GM19035 (cell line): ENCODE measurements around the gene R3HDML.

Experiments used
- ATAC-seq: cut with Tn5 transposase; IDR thresholded peaks from one replicate; pipeline ENCODE4 v1.9.1; 2021; ENCODE audit not compliant: unreplicated experiment

R3HDML gene

DNA sequence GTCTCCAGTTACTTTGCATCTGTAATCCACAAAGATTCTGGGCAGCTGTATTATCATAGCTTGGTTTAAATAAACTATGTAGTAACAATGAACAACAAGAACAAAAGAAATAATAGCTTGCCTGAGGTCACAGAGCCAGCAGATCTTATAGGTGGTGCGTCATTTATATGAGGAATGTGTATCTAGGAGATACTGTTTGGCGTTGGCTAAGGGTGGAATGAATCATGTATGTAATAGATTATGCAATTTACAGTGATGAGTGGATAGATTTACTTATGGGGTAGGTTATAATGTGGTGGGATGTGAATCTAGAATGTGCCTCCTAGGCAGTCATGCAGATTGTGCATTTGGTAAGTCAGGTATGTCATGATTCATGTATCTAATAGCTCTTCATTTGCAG, 61.5 kb downstream of the R3HDML start:
- no peak for ATAC-seq

DNA sequence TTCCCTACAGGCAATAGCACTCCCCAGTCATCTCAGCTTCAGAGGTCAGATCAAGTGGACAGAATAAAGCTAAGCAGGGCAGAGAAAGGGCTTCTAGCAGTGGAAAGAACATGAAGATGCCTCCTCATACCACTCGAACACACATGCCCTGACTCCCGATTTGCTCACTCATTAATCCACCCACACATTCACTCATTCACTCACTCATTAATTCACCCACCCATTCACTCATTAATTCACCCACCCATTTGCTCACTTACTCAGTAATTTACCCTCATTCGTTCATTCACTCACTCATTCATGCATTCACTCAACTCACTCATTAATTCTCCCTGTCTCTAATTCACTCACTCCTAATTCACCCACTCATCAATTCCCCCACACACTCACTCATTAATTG, 62.6 kb downstream of the R3HDML start:
- no peak for ATAC-seq

DNA sequence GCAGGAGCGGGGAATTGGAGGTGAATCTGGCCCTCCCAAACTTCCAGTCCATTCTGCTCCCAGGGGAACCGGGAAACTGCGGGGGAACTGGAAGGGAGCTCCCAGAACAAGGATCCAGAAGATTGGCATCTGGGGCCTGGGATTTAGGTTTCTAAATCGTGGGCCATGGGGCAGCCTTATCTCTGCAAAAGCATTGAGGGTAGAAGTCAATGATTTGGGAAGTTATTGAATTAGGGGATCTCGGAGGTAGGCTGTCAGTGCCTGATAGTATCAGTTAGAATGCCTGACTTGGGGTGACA, 63.8 kb downstream of the R3HDML start:
- ATAC-seq: no peak
